Measurements from ENCODE around the gene OR52K1. TPM values are rescaled to one million over a fixed set of nuclear protein-coding genes. Genes with fewer than 3 reads are reported as not detected.

The OR52K1 gene
- polyA plus RNA-seq, 2 of the 4 experiments (the other 2 are of a cell fraction) = not detected

DNA sequence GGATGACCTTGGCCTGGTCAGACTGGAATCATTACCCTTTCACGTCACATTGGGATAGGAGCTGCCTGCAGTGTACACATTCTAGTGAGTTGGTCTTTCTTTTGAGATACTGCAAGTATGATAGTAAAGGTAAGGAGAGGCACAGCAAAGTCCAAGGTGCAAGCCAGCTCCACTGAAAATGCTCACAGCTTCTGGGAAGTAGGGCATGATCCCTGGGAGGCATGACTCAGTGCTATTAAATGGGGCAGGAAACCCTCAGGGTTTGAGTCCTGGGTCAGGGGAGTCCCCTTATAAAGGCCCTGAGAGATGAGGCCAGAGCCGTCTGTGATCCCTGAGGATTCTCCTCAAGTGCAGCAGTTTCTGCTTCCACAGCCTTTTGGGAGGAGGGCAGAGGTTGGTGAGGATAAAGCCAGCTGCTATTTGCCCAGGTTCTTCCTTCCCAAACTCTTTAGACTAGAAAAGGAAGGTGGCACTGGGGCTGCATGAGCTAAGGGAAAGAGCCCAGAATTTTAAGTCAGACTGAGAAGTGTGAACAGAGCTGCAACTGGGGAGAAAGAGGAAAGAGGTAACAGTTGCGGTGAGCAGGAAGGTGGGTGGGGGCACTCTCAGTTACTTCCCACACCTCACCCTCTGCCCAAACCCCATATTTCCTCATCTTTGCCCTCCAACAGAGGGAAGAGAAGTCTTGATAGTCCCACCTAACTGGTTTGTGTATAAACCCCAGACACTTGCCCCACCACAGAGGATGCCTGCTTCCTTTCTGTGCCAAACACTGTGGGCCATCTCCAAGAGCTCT lies 14.4 kb upstream of the OR52K1 start:
- Histone ChIP-seq H3K27ac (no peak overlapping the region), H3K4me3 (no peak overlapping the region), H3K9me3 (peaks cover 17% of the 10 kb centered on the region; the same call in 2 of the 3 replicates), H3K4me2 (no peak overlapping the region), H3K4me1 (no peaks in the 10 kb centered on the region)
- FAIRE-seq (no peak), DNase-seq (ENCODE audit: low read depth in 1 of 2, low spot score in 1 of 2) (no peak), ATAC-seq (no peak)
- 30% methylated on average over 3 of the region's 3 CpGs for WGBS (ENCODE audit: missing lambda C conversion rate)
- CTCF ChIA-PET = interaction anchor here (4.7 kb wide), 1 partner anchor 281 kb away, joined by 15 read pairs; no protein-coding TSS in a partner anchor
- POLR2A ChIA-PET = no interaction called here
- TF ChIP-seq JUN (IDR thresholded peaks at IDR 0.05) (no peak), ZC3H11A (IDR thresholded peaks at IDR 0.05) (no peak), KDM5A (IDR thresholded peaks at IDR 0.05) (no peak), EP300 (IDR thresholded peaks at IDR 0.05) (no peak), CBX2 (IDR thresholded peaks at IDR 0.05; ENCODE audit: borderline replicate concordance, low read depth) (no peak), ZFP36 (IDR thresholded peaks at IDR 0.05; ENCODE audit: borderline replicate concordance, partially characterized antibody) (no peak), HOXB13 (CRISPR knock-in tag; IDR thresholded peaks at IDR 0.05; ENCODE audit: low read depth) (no peak), REST (IDR thresholded peaks at IDR 0.05) (no peak), BCL3 (IDR thresholded peaks at IDR 0.05) (no peak), NFE2L2 (conservative IDR thresholded peaks at IDR 0.05; ENCODE audit: low read length) (no peak), MAFK (IDR thresholded peaks at IDR 0.05; ENCODE audit: partially characterized antibody) (no peak), RFX5 (IDR thresholded peaks at IDR 0.05) (no peak), TP53 (CRISPR knock-in tag; IDR thresholded peaks at IDR 0.05) (no peak), EHMT2 (IDR thresholded peaks at IDR 0.05; ENCODE audit: low read depth) (no peak), FOXS1 (CRISPR knock-in tag; IDR thresholded peaks at IDR 0.05) (no peak), NPAS2 (CRISPR knock-in tag; IDR thresholded peaks at IDR 0.05; ENCODE audit: borderline replicate concordance) (no peak), RCOR1 (IDR thresholded peaks at IDR 0.05; ENCODE audit: low read depth, low read length) (no peak)
- TF ChIP-seq, protein P1, sequence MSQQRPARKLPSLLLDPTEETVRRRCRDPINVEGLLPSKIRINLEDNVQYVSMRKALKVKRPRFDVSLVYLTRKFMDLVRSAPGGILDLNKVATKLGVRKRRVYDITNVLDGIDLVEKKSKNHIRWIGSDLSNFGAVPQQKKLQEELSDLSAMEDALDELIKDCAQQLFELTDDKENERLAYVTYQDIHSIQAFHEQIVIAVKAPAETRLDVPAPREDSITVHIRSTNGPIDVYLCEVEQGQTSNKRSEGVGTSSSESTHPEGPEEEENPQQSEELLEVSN (IDR thresholded peaks at IDR 0.05; ENCODE audit: borderline replicate concordance, low read depth) = no peak
- TF ChIP-seq, protein P2, sequence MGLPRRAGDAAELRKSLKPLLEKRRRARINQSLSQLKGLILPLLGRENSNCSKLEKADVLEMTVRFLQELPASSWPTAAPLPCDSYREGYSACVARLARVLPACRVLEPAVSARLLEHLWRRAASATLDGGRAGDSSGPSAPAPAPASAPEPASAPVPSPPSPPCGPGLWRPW (IDR thresholded peaks at IDR 0.05) = no peak
- TF ChIP-seq, protein P3, sequence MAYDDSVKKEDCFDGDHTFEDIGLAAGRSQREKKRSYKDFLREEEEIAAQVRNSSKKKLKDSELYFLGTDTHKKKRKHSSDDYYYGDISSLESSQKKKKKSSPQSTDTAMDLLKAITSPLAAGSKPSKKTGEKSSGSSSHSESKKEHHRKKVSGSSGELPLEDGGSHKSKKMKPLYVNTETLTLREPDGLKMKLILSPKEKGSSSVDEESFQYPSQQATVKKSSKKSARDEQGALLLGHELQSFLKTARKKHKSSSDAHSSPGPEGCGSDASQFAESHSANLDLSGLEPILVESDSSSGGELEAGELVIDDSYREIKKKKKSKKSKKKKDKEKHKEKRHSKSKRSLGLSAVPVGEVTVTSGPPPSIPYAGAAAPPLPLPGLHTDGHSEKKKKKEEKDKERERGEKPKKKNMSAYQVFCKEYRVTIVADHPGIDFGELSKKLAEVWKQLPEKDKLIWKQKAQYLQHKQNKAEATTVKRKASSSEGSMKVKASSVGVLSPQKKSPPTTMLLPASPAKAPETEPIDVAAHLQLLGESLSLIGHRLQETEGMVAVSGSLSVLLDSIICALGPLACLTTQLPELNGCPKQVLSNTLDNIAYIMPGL (CRISPR knock-in tag; IDR thresholded peaks at IDR 0.05; ENCODE audit: borderline replicate concordance) = no peak

Data from A549 (cell line).